Measurements from ENCODE around the gene ATP4A.
A peak's percentile ranks its signal among the peaks of the same experiment; 100 is the strongest.

The ATP4A gene

GRCh38 chr19:35556846-35557538, 6.5 kb downstream of the ATP4A start:
- ATAC-seq = no peak
- TF ChIP-seq ZNF70 (CRISPR knock-in tag; IDR thresholded peaks at IDR 0.05) = no peak
- no peak for TF ChIP-seq ZC3H10 (CRISPR knock-in tag; IDR thresholded peaks at IDR 0.05)
- TF ChIP-seq ESRRG (CRISPR knock-in tag; IDR thresholded peaks at IDR 0.05) = no peak
- no peak for TF ChIP-seq CSRNP3 (CRISPR knock-in tag; IDR thresholded peaks at IDR 0.05)
- TF ChIP-seq SNAI2 (CRISPR knock-in tag; IDR thresholded peaks at IDR 0.05) = no peak
- no peak for TF ChIP-seq ZNF8 (CRISPR knock-in tag; IDR thresholded peaks at IDR 0.05)
- no peak for TF ChIP-seq RARB (CRISPR knock-in tag; IDR thresholded peaks at IDR 0.05)
- TF ChIP-seq GLIS3 (CRISPR knock-in tag; IDR thresholded peaks at IDR 0.05) = no peak
- no peak for TF ChIP-seq ZFP30 (CRISPR knock-in tag; IDR thresholded peaks at IDR 0.05)
- TF ChIP-seq TOX (CRISPR knock-in tag; IDR thresholded peaks at IDR 0.05; ENCODE audit: borderline replicate concordance) = no peak
- TF ChIP-seq CSDC2 (CRISPR knock-in tag; IDR thresholded peaks at IDR 0.05) = no peak

- TF ChIP-seq GLIS3 (CRISPR knock-in tag; IDR thresholded peaks at IDR 0.05) = no peak
- TF ChIP-seq PATZ1 (CRISPR knock-in tag; IDR thresholded peaks at IDR 0.05; ENCODE audit: borderline replicate concordance) = no peak
- no peak for TF ChIP-seq ESRRG (CRISPR knock-in tag; IDR thresholded peaks at IDR 0.05)
- TF ChIP-seq ZNF565 (CRISPR knock-in tag; conservative IDR thresholded peaks at IDR 0.05; ENCODE audit: low read depth) = no peak
- no peak for TF ChIP-seq CSDC2 (CRISPR knock-in tag; IDR thresholded peaks at IDR 0.05)
- no peak for TF ChIP-seq ZNF8 (CRISPR knock-in tag; IDR thresholded peaks at IDR 0.05)
- no peak for TF ChIP-seq OSR1 (CRISPR knock-in tag; IDR thresholded peaks at IDR 0.05)
- no peak for TF ChIP-seq CREB5 (CRISPR knock-in tag; IDR thresholded peaks at IDR 0.05; ENCODE audit: low read depth)
- no peak for TF ChIP-seq TSHZ2 (CRISPR knock-in tag; IDR thresholded peaks at IDR 0.05)
- TF ChIP-seq ZC3H10 (CRISPR knock-in tag; IDR thresholded peaks at IDR 0.05) = no peak
- TF ChIP-seq BACH2 (CRISPR knock-in tag; IDR thresholded peaks at IDR 0.05; ENCODE audit: borderline replicate concordance) = no peak
- TF ChIP-seq TCF4 (CRISPR knock-in tag; IDR thresholded peaks at IDR 0.05; ENCODE audit: borderline replicate concordance) = no peak
- no peak for TF ChIP-seq ZFP30 (CRISPR knock-in tag; IDR thresholded peaks at IDR 0.05)
- no peak for TF ChIP-seq ZFP3 (CRISPR knock-in tag; IDR thresholded peaks at IDR 0.05)
- TF ChIP-seq SNAI2 (CRISPR knock-in tag; IDR thresholded peaks at IDR 0.05) = no peak
- no peak for ATAC-seq
These were observed 7.3 kb downstream of the ATP4A start for GRCh38 chr19:35556025-35556590.

GRCh38 chr19:35555301-35556005, 8.0 kb downstream of the ATP4A start:
- TF ChIP-seq SNAI2 (CRISPR knock-in tag; IDR thresholded peaks at IDR 0.05) (no peak), CREB5 (CRISPR knock-in tag; IDR thresholded peaks at IDR 0.05; ENCODE audit: low read depth) (no peak), GLIS3 (CRISPR knock-in tag; IDR thresholded peaks at IDR 0.05) (no peak), TSHZ2 (CRISPR knock-in tag; IDR thresholded peaks at IDR 0.05) (no peak), ZNF8 (CRISPR knock-in tag; IDR thresholded peaks at IDR 0.05) (no peak), OSR1 (CRISPR knock-in tag; IDR thresholded peaks at IDR 0.05) (no peak), ZNF565 (CRISPR knock-in tag; conservative IDR thresholded peaks at IDR 0.05; ENCODE audit: low read depth) (no peak), CSRNP3 (CRISPR knock-in tag; IDR thresholded peaks at IDR 0.05) (no peak)
- ATAC-seq = peak; percentile 61

Measured in SK-N-SH treated with all-trans-retinoic acid at 6 μM for 48 hours (cell line).